SU-DHL-6 (cell line): ENCODE results near the gene SAE1.

ENCODE experiments used
- H2AFZ ChIP-seq: fragments of 200-600 bp; sonication (generic); 2 replicates; pipeline ENCODE4 v1.6.1; 2014; ENCODE audit warnings: low read depth, mild to moderate bottlenecking, moderate library complexity, mixed read lengths, antibody characterized with exemption, low read length; ENCODE audit not compliant: severe bottlenecking
- H3F3A ChIP-seq: fragments of 200-600 bp; shearing (Covaris generic); 2 replicates; pipeline ENCODE4 v1.6.0; 2016; ENCODE audit warnings: antibody characterized with exemption, mild to moderate bottlenecking; ENCODE audit not compliant: insufficient read depth
- H3K27ac ChIP-seq: fragments of 200-600 bp; sonication (generic); 2 replicates; pipeline ENCODE4 v1.5.1; 2016; ENCODE audit warnings: low read depth, mild to moderate bottlenecking, low read length, moderate library complexity, mixed read lengths
- H3K27me3 ChIP-seq: fragments of 200-600 bp; sonication (generic), shearing (Covaris generic); 2 replicates; pipeline ENCODE4 v1.6.0; 2014; ENCODE audit warnings: mild to moderate bottlenecking, low read length
- H3K36me3 ChIP-seq: fragments of 200-600 bp; sonication (generic); 2 replicates; pipeline ENCODE4 v1.6.1; 2014; ENCODE audit warnings: mild to moderate bottlenecking, low read length, mixed read lengths
- H3K4me2 ChIP-seq: fragments of 300-600, 200-600 bp; shearing (Covaris generic), sonication (generic); 2 replicates; pipeline ENCODE4 v1.6.0; 2014; ENCODE audit warnings: low read length, low read depth, mild to moderate bottlenecking; ENCODE audit not compliant: poor library complexity, severe bottlenecking
- H3K4me3 ChIP-seq: fragments of 200-600 bp; sonication (generic); 2 replicates; pipeline ENCODE4 v1.5.1; 2014; ENCODE audit warnings: antibody characterized with exemption, low read length, mild to moderate bottlenecking, mixed read lengths; ENCODE audit not compliant: insufficient read depth, poor library complexity, severe bottlenecking
- H3K79me2 ChIP-seq: fragments of 200-600 bp; sonication (generic); 2 replicates; pipeline ENCODE4 v1.6.1; 2014; ENCODE audit warnings: mild to moderate bottlenecking, low read length, moderate library complexity; ENCODE audit not compliant: insufficient read depth
- H3K9ac ChIP-seq: fragments of 200-600 bp; sonication (generic); 2 replicates; pipeline ENCODE4 v1.7.0; 2014; ENCODE audit warnings: mild to moderate bottlenecking, low read length
- H3K9me2 ChIP-seq: fragments of 200-600 bp; sonication (generic); replicated peaks from 2 replicates; pipeline ENCODE4 v1.6.1; 2014; ENCODE audit warnings: low read length; ENCODE audit not compliant: insufficient read depth
- H3K9me3 ChIP-seq: fragments of 200-600 bp; sonication (generic); 2 replicates; pipeline ENCODE4 v1.6.1; 2014; ENCODE audit warnings: low read length, mixed read lengths; ENCODE audit not compliant: insufficient read depth
- H4K20me1 ChIP-seq: fragments of 200-600 bp; sonication (generic); 2 replicates; pipeline ENCODE4 v1.6.1; 2014; ENCODE audit warnings: low read depth, mild to moderate bottlenecking, antibody characterized with exemption, low read length, moderate library complexity, mixed read lengths
- CTCF ChIP-seq: fragments of 200-600 bp; sonication (generic); IDR thresholded peaks from one replicate; pipeline ENCODE4 v1.5.1; 2017; ENCODE audit warnings: antibody characterized with exemption, mild to moderate bottlenecking, low read length, moderate library complexity; ENCODE audit not compliant: insufficient read depth, poor library complexity, severe bottlenecking
- EZH2phosphoT487 ChIP-seq: fragments of 200-600 bp; sonication (generic), shearing (Covaris generic); conservative IDR thresholded peaks from 2 replicates; pipeline ENCODE4 v1.6.1; 2018; ENCODE audit warnings: mild to moderate bottlenecking, antibody characterized with exemption, low read length, moderate library complexity, mixed read lengths

Gene SAE1

GRCh38 chr19:47253970-47254369, 123.3 kb downstream of the SAE1 start:
- no peaks in the 10 kb centered on the region for H3K9me3 ChIP-seq
- no peak overlapping the region for H3K4me3 ChIP-seq
- no peak overlapping the region for H2AFZ ChIP-seq
- no peaks in the 10 kb centered on the region for H3K79me2 ChIP-seq
- no peaks in the 10 kb centered on the region for H3K36me3 ChIP-seq
- no peaks in the 10 kb centered on the region; the same call in 1 of the 2 replicates for H4K20me1 ChIP-seq
- H3K27me3 ChIP-seq = no peaks in the 10 kb centered on the region
- H3K9me2 ChIP-seq = no peaks in the 10 kb centered on the region
- no peak overlapping the region for H3K27ac ChIP-seq
- TF ChIP-seq EZH2phosphoT487 (no peak), CTCF (no peak)
- H3F3A ChIP-seq = peaks cover 6% of the 10 kb centered on the region
- H3K9ac ChIP-seq = no peak overlapping the region
- no peak overlapping the region for H3K4me2 ChIP-seq

- Histone ChIP-seq H3K27me3 (no peaks in the 10 kb centered on the region), H3K27ac (peak within 1 kb of the TSS; percentile 68), H3K9me2 (no peaks in the 10 kb centered on the region), H3K4me3 (peak within 1 kb of the TSS; percentile 58), H3K79me2 (no peaks in the 10 kb centered on the region), H2AFZ (peak within 1 kb of the TSS; percentile 92), H3K36me3 (no peaks in the 10 kb centered on the region), H3K9ac (peak within 1 kb of the TSS; percentile 45), H3K9me3 (no peaks in the 10 kb centered on the region), H4K20me1 (no peaks in the 10 kb centered on the region; the same call in 1 of the 2 replicates), H3K4me2 (peak within 1 kb of the TSS; percentile 68), H3F3A (peaks cover 6% of the 10 kb centered on the region)
- TF ChIP-seq EZH2phosphoT487 (no peak), CTCF (no peak)
Observed at GRCh38 chr19:47255879-47256692, 125.5 kb downstream of the SAE1 start, which contains the start of gene CCDC9. Gene CCDC9, plus strand, starts transcription at chr19:47256525. Its CDS starts 1,876 bp downstream, at chr19:47258401.

GRCh38 chr19:47256693-47257410, 126.2 kb downstream of the SAE1 start:
- no peaks in the 10 kb centered on the region for H3K79me2 ChIP-seq
- H3K4me3 ChIP-seq = peak overlapping the region; percentile 58
- no peaks in the 10 kb centered on the region for H3K9me3 ChIP-seq
- no peaks in the 10 kb centered on the region for H3K27me3 ChIP-seq
- peak overlapping the region; percentile 92 for H2AFZ ChIP-seq
- H3K9ac ChIP-seq = peak overlapping the region; percentile 45
- peak overlapping the region; percentile 68 for H3K27ac ChIP-seq
- TF ChIP-seq EZH2phosphoT487 (no peak), CTCF (no peak)
- no peaks in the 10 kb centered on the region for H3K9me2 ChIP-seq
- H3K4me2 ChIP-seq = peak overlapping the region; percentile 68
- H3K36me3 ChIP-seq = no peaks in the 10 kb centered on the region
- no peaks in the 10 kb centered on the region; the same call in 1 of the 2 replicates for H4K20me1 ChIP-seq
- peaks cover 6% of the 10 kb centered on the region for H3F3A ChIP-seq
